Esophagus muscularis mucosa (tissue), 2 donors: Measurements from ENCODE around the gene MTX2.

Source experiments
- EP300 ChIP-seq: sonication (generic); formaldehyde crosslinking; IDR thresholded peaks from one replicate; pipeline ENCODE4 v1.6.1; 2017; ENCODE audit warnings: antibody characterized with exemption
- POLR2A ChIP-seq: fragments of 450-650 bp; IDR thresholded peaks from one replicate; pipeline ENCODE4 v1.6.1; 2017; ENCODE audit warnings: antibody characterized with exemption, moderate library complexity, mild to moderate bottlenecking, low read depth

GRCh38 chr2:176297067-176297466, 27.8 kb downstream of the MTX2 start:
- no peak for TF ChIP-seq POLR2A
- no peak for TF ChIP-seq EP300
